Jurkat, Clone E6-1 (cell line): ENCODE data around the gene TMPRSS11E.
"Not testable (repeated sequence)": the region's sequence is repeated elsewhere in the genome, so short reads cannot be mapped to it uniquely, and the experiment has no call there.

Experiments used
- DNase-seq: peaks from one replicate; pipeline ENCODE4 v3.0.0-alpha.2; 2011; ENCODE audit warnings: low read depth, low spot score
- H3K4me3 ChIP-seq: 2 replicates; pipeline ENCODE4 v1.5.1; 2011; ENCODE audit warnings: mild to moderate bottlenecking, low read length, control low read depth, moderate library complexity

TMPRSS11E gene

DNA sequence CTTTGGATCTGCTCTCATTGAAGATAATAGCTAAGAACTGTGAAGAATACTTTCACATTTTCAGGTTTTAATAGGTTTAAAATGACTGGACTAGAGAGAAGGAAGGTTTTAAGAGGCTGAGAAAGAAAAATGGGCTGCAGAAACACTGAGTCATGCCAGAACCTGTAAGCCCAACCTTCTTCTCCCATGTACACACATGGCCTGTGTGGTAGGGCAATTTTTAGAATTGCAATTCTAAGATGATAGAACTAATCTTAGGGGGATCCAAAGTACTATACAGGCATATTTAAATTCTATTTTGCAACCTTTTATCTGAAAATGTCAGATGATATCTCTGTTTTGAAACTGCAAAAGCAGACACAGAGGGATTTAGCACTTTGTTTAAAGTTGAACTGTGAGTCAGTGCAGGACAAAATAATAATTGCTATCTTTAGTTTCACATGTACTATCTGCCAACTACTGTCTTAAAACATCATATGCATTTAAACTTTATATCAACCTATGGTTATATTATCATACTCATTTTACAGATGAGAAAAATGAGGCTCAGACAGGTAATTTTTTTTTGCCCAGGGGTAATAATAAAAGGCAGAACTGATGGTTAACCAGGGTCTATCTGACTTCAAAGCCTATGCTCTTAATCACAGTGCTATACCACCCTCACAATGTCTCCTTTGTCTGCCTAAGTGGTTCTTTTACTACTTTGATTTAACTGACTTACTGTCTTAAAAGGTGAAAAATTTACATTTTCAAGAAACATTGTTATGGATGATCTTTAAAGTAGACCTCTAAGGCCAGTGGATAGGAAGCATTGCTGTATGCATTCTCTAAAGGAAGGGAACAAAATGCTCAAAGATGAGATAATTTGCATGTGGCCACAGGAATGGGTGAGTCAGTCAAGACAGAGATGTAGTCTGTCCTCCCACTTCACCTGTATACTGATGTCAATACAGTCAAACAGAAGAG lies 4.3 kb downstream of the TMPRSS11E start:
- no peak overlapping the region for H3K4me3 ChIP-seq
- DNase-seq: no peak

DNA sequence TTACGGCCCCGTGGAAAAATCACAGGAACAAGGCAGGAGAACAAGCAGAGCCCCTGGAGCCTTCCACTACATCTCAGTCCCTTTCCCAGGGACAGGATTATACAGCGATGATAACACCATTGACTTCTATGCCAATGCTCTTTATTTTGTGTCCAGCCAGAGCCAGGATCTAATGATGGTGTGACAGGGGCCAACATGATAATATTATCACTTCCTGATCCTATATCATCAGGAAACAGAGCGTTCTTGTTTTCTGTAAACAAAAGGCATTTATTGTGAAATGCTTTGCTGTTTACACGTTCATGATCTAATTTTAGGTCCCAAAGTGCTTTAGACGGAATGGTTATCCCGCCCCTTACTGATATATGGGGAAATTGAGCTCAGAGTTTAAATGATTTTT lies 12.8 kb downstream of the TMPRSS11E start:
- DNase-seq: no peak
- H3K4me3 ChIP-seq: no peak overlapping the region

DNA sequence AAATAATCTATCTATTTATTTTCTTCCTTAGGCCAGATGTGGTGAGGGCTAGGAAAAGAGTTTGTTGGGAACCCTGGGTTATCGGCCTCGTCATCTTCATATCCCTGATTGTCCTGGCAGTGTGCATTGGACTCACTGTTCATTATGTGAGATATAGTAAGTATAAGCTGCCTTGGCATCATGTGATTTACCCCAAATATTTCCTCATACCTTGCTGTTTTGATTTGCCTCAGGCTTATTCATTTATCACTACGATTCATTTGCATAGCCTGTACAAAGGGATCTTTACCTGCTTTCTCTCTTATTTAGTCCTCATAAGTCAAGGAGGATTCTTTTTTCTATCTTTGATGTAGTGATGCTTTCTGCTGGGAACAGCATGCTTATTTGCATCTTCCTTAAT lies 14.5 kb downstream of the TMPRSS11E start:
- DNase-seq: no peak
- no peak overlapping the region for H3K4me3 ChIP-seq

DNA sequence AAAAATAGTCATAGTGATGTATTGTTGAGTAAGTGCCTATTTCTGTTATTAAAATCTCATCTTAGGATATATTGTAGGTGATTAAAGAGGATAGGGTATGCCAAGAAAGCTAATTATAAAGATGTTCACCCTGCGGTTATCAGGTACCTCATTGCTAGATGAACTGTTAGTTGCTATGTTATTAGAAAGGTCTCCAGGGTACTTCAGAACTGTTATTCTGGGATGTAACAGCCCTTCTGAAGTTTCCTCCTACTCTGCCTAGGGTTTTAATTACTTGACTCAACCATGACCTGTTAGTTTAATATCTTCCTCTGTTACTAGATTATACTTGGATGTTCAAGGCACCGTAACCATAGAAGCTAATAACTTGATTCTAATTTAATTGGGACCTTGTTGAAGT lies 15.4 kb downstream of the TMPRSS11E start:
- no peak for DNase-seq
- no peak overlapping the region for H3K4me3 ChIP-seq

DNA sequence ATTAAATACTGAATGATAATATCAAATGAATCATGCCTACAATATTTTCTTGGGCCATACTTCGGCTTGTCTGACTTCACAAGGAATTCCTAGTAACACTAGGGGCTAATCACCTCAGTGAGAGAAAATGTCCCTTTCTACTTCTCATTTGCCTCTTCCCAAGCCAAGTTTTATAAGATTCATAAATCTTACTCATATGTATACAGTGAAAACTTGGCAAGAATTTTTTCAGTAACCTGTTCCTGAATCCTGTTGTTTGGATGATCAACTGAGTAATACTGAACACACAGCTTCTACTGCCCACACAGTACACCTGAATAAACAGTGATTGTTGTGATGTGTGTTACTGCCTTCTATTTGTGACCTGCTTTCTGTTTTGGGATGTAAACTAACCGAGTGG lies 16.5 kb downstream of the TMPRSS11E start:
- no peak overlapping the region for H3K4me3 ChIP-seq
- no peak for DNase-seq

DNA sequence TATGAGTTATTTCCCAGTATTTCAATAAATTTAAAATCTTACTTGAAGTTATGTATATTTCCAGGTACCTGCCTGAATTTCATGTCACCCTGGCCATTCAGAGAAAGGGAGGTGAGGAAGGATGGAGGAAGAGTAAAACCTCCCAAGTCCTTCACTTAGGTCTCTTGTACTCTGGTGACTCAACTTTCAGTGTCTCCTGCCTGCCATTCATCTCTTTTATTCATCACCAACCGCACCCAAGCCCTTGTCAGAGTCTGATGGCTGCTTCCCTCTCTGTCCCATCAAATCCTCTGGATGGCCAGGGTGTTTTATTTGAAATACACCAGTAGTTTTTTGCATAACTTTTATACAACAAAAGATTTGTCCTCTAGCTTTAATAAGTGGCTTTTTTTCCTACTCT lies 17.8 kb downstream of the TMPRSS11E start:
- DNase-seq: no peak
- no peak overlapping the region for H3K4me3 ChIP-seq

DNA sequence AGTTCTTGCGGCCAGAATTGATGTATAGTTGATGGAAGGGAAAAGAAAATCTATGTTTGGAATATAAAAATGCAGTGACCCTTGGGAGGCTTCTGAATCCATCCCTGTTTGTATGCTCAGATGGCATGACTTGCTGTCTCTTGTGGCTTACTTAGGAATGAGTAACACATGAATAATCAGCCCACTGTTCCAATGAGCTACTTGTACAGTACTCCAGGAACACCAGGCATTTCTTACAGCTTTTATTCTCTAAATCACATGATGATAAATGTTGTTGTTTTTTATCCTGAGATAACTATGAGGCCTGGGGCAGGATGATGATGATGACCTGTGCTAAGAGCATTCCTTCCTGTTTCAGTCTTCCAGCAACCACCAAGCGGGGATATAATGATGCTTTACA lies 18.9 kb downstream of the TMPRSS11E start:
- DNase-seq: no peak
- H3K4me3 ChIP-seq: no peak overlapping the region

DNA sequence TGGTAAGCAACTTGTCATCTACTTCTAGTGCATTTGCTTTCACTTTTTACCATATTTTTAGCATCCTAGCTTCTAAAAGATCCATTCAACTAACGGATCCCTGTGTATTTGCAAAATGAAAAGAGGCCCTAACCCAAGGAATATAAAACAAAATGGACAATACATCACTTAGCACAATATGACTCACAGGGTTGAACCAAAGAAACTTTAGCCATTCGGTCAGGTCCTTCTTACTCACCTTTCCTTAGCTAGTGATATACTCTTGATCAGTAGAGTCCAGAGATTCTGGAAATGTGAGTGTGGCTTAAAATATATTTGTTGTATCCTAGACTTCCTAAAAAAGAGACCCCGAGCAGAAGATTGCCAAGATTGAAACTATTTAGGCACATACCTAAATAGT lies 19.5 kb downstream of the TMPRSS11E start:
- no peak overlapping the region for H3K4me3 ChIP-seq

DNA sequence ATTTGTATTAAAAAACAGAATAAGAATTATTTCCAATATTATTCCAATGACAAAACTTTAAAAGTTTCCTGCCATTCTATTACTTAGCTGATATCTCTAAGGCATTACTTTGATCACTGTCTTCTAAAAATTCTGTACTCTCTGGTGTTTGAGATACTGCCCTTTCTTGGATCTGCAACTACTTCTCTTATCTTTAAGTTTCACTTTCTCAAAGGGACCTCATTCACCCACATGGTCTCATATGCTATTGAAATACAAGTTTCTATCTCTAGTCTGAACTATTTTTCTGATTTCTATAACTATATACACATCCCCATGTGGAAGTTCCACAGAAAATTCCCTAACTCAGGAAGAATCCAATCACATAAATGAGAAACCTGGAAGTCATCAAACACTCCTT lies 22.2 kb downstream of the TMPRSS11E start:
- DNase-seq: no peak
- H3K4me3 ChIP-seq: no peak overlapping the region

More for the DNA sequence above, 19.5 kb downstream of the TMPRSS11E start:
- no peak for DNase-seq

DNA sequence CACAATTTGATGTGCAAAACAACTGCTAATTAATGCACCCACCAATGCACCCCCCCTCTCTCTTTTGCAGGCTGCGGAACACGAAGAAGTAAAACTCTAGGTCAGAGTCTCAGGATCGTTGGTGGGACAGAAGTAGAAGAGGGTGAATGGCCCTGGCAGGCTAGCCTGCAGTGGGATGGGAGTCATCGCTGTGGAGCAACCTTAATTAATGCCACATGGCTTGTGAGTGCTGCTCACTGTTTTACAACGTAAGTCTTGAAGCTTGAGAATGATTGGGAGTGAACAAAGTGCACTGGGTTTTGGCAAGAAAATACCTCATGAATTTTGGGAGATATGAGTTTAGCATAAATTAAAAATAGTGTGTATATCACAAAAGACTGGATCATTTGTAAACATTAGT lies 28.9 kb downstream of the TMPRSS11E start:
- no peak for DNase-seq
- H3K4me3 ChIP-seq: no peak overlapping the region

DNA sequence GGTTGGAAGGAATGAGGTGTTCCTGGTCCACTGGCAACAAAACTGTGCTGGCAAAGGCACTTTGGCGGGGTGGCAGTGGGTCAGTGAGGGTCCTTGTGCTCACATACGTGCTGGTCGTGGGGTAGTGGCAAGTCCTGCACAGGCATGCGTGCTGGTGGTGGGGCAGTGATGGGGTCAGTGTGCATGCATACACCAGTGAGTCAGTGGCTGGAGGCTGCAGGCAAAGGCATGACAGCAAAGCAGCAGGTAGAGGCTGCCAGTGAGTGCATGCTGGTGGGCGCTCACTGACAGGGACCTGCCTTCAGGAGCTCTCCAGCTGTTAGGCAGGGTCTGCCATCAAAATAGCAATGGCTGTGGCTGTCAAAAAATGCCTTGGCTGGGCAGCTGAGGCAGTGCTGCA lies 42.1 kb downstream of the TMPRSS11E start:
- DNase-seq: no peak
- no peak overlapping the region for H3K4me3 ChIP-seq

DNA sequence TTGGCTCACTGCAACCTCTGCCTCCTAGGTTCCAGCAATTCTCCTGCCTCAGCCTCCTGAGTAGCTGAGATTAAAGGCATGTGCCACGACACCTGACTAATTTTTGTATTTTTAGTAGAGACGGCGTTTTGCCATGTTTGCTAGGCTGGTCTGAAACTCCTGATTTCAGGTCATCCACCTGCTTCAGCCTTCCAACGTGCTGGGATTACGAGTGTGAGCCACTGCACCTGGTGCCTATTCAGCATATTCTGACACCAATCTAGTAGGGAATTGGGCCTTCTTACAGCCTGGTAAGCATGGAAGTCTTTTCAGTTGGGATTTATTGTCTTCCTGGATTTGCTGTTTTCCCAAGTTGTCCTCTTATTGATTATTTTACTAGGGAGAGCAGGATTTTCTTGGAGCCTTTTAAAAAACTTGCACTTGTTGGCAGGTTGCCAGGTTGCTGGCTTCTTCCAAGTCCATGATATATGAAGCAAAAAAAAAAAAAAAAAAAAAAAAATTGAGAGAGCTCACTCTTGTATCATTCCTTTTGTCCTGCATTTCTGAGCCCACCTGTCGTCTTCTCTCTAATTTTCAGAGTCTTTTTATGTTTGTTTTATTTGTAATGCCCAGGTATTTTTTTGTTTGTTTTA lies 43.7 kb downstream of the TMPRSS11E start:
- DNase-seq: no peak
- no peak overlapping the region for H3K4me3 ChIP-seq

DNA sequence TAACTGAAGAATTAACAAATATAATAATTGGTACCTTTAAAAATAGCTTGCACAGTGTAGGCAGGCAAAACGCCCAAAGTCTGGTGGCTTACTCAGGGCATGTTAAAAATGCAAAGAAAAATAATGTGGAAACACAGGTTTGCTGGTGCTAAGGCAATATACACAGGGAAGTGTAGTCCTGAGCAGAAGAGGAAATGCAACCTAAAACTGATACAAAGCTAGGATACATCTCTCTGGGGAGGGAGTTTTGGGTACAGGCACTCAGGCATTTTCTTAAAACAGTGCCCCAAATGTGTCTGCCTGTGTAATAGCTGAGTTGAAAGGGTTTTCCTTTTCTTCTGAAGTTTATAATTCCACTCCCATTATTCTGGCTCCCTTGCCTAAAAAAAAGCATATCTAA lies 47.4 kb downstream of the TMPRSS11E start:
- DNase-seq: no peak
- H3K4me3 ChIP-seq: no peak overlapping the region

DNA sequence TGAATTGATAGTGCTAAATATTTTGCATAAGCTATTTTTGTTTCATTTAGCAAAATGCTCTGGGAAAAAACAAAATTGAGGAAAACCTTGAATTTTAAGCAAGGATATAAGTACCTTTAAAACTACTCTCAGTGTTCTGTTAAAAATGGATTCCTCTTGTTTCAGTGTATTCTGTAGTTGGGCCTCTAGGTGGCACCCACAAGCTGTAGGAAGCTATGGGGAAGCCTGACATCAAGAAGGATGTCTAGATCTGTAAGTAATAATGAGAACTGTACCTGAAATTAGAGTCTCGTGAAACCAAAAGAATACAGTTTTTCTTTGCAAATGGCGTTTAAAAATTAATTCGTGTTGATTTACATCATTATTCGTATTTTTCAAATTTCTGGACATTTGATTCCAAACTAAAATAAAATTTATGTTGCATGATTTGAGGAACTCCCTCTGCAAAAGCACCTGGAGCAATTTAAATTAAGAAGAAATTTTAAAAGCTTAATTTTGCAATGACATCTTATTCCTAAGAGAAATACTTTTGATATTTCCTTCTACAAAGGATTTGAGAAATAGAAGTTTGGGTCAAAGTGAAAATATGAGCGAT lies 51.2 kb downstream of the TMPRSS11E start:
- no peak overlapping the region for H3K4me3 ChIP-seq
- peak; percentile 65 for DNase-seq

DNA sequence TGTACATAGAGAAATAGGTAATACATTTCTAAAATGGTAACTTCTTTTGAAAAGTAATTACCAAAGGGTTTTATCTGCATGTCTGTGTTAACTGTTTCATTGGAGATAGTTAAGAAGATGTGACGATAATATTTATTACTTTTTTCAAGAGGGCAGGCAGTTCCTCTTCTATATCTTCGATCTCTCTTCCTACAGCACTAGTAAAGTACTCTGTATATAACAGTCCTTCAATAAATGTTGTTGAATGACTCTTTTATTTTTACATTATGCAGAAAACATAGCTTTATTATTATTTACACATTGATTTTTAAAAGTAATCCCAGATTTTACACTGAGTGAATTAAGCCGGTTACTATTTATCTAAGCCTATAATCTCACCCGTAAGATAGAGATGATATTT lies 51.8 kb downstream of the TMPRSS11E start:
- H3K4me3 ChIP-seq: no peak overlapping the region
- no peak for DNase-seq

DNA sequence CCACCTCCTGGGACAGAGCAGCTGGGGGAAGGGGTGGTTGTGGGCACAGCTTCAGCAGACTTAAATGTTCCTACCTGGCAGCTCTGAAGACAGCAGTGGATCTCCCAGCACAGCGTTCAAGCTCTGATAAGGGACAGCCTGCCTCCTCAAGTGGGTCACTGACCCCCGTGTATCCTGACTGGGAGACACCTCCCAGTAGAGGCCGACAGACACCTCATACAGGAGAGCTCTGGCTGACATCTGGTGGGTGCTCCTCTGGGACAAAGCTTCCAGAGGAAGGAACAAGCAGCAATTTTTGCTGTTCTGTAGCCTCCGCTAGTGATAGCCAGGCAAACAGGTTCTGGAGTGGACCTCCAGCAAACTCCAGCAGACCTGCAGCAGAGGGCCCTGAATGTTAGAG lies 56.2 kb downstream of the TMPRSS11E start:
- H3K4me3 ChIP-seq, DNase-seq: not testable (repeated sequence)

DNA sequence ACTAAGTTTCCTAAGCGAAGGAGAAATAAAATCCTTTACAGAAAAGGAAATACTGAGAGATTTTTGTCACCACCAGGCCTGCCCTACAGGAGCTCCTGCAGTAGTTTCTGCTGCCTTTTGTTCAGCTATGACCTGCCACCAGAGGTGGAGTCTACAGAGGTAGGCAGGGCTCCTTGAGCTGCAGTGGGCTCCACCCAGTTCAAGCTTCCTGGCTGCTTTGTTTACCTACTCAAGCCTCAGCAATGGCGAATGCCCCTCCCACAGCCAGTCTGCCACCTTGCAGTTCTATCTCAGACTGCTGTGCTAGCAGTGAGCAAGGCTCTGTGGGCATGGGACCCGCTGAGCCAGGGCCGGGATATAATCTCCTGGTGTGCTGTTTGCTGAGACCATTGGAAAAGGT lies 57.6 kb downstream of the TMPRSS11E start:
- DNase-seq: peak; percentile 14
- not testable (repeated sequence) for H3K4me3 ChIP-seq

DNA sequence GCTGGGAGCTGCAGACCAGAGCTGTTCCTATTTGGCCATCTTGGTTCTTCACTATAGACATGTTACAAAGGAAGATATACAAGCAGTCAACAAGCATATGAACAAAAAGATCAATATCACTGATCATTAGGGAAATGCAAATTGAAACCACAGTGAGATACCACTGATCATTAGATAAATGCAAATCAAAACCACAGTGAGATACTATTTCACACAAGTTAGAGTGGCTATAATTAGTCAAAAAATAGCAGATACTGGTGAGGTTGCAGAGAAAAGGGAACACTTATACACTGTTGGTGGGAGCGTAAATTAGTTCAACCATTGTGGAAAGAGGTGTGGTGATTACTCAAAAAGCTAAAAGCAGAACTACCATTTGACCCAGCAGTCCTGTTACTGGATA lies 58.2 kb downstream of the TMPRSS11E start:
- H3K4me3 ChIP-seq, DNase-seq: not testable (repeated sequence)

DNA sequence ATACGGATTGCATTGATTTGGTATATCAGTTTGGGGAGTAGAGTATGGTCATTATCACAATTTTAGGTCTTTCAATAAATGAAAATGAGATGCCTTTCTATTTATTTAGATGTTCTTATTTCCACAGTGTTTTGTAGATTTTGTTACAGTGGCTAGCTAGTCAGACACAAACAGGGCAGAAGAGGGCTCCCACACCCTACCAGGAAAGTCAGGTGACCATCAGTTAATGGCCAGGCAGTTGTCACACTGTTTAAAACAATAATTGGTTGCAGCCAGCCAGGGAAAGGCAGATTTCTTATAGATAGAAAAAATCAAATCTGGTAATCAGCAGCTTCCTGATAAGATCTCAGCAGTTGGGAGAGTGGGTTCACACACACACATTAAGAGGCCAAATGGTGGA lies 71.6 kb downstream of the TMPRSS11E start:
- DNase-seq: no peak
- H3K4me3 ChIP-seq: no peak overlapping the region

DNA sequence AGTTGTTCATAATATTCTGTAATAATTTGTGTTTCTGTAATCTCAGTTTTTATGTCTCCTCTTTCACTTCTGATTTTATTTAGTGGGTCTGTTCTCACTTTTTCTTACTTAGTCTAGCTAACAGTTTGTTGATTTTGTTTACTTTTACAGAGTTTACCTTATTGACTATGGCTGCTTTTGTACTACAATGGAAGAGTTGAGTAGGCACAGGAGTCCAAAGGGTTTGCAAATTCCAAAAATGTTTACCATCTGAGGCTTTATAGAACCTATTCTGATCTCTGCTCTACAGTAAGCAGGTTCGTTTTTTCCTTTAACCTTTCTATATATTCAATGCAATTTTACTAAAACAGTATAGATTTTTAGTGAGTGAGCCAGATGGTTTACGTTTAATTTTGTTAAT lies 73.7 kb downstream of the TMPRSS11E start:
- no peak overlapping the region for H3K4me3 ChIP-seq
- DNase-seq: no peak
